GM12878 (cell line): ENCODE measurements around the gene THADA. TPM values are rescaled to one million over a fixed set of nuclear protein-coding genes. Genes with fewer than 3 reads are reported as not detected.

Experiments
- ZBTB40 ChIP-seq: fragments of 450-650 bp; IDR thresholded peaks from 2 replicates; pipeline ENCODE4 v1.6.1; 2016; ENCODE audit warnings: mild to moderate bottlenecking, moderate library complexity, borderline replicate concordance
- polyA plus RNA-seq, 11 experiments: library from polyadenylated mRNA; depleted of rRNA in 4 of 11; unstranded in 6 of 11; stranded (reverse) in 5 of 11; fragments of >200 nt; fragmentation: Nextera tagmentation in 4 of 11; fragmentation: Illumina TruSeq in 1 of 11; extraction: Ambion mirVana in 4 of 11; extraction: Trizol in 1 of 11; gene quantifications; 1 replicate in 1 of 11; 2 replicates in 10 of 11; pipeline versions ENCODE4 v1.2.1 to v1.2.3, GENCODE V29; 2011 to 2016; ENCODE audit warnings: inconsistent platforms in 2 of 11, missing spikeins in 2 of 11, low read depth in 1 of 11
- total RNA-seq, 4 experiments: library from RNA; depleted of rRNA in 3 of 4; stranded (reverse); fragments of >200 nt in 3 of 4; fragmentation: Illumina TruSeq in 1 of 4; extraction: Trizol in 1 of 4; gene quantifications; 2 replicates each; pipeline versions ENCODE4 v1.2.1 to v1.2.3, GENCODE V29; 2013 to 2021
- TF ChIP-seq, protein P1 (sequence below): fragments of 450-650 bp; IDR thresholded peaks from 2 replicates; pipeline ENCODE4 v1.6.1; 2017; ENCODE audit warnings: low read depth, mild to moderate bottlenecking, moderate library complexity

Gene THADA
- total and polyA plus RNA-seq, 10 of the 15 experiments (the other 5 are each of a cell fraction or from before 2014, with no cell fraction given): 14.6 to 33.2 (median 23.2) TPM

- TF ChIP-seq ZBTB40: no peak
- TF ChIP-seq, protein P1, sequence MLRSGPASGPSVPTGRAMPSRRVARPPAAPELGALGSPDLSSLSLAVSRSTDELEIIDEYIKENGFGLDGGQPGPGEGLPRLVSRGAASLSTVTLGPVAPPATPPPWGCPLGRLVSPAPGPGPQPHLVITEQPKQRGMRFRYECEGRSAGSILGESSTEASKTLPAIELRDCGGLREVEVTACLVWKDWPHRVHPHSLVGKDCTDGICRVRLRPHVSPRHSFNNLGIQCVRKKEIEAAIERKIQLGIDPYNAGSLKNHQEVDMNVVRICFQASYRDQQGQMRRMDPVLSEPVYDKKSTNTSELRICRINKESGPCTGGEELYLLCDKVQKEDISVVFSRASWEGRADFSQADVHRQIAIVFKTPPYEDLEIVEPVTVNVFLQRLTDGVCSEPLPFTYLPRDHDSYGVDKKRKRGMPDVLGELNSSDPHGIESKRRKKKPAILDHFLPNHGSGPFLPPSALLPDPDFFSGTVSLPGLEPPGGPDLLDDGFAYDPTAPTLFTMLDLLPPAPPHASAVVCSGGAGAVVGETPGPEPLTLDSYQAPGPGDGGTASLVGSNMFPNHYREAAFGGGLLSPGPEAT: no peak
Measured at GRCh38 chr2:43458014-43458628, 137.7 kb downstream of the THADA start (continued).
